PC-9 (cell line): ENCODE data around the gene GNG7. TPM values are rescaled to one million over a fixed set of nuclear protein-coding genes. Genes with fewer than 3 reads are reported as not detected.

Experiments
- BruUV-seq: library from RNA; stranded (reverse); fragments of 400-500 nt; replicated peaks from 2 replicates; lab custom pipeline; 2021; lab: Mats Ljungman, UMichigan
- CTCF ChIA-PET: fragments of 300-600 bp; sonication (Branson Sonifier 250); formaldehyde crosslinking; loops from one replicate; lab custom pipeline; 2022; ENCODE audit warnings: antibody characterized with exemption; lab: Charles Lee
- POLR2A ChIA-PET: fragments of 300-600 bp; sonication (Branson Sonifier 250); formaldehyde crosslinking; loops from one replicate; lab custom pipeline; 2022; ENCODE audit warnings: antibody characterized with exemption; ENCODE audit not compliant: unreplicated experiment; lab: Charles Lee
- DNase-seq, 2 experiments: peaks; one replicate each; pipeline versions ENCODE4 v3.0.0 to v3.0.0-alpha.2; 2015 to 2022; ENCODE audit warnings: mixed read lengths in 1 of 2
- H2AFZ ChIP-seq: fragments of 200-600 bp; sonication (generic); 2 replicates; pipeline ENCODE4 v1.8.1; 2017; ENCODE audit warnings: antibody characterized with exemption
- H3F3A ChIP-seq: fragments of 200-600 bp; sonication (generic); 2 replicates; pipeline ENCODE4 v1.8.1; 2017; ENCODE audit warnings: antibody characterized with exemption, mild to moderate bottlenecking, low read depth; ENCODE audit not compliant: insufficient read depth
- H3K27ac ChIP-seq: fragments of 200-600 bp; sonication (generic); 2 replicates; pipeline ENCODE4 v1.6.1; 2016; ENCODE audit warnings: mixed run types
- H3K27me3 ChIP-seq: fragments of 200-600 bp; sonication (generic); 2 replicates; pipeline ENCODE4 v1.6.1; 2016; ENCODE audit warnings: low read depth, mixed run types; ENCODE audit not compliant: insufficient read depth
- H3K36me3 ChIP-seq: fragments of 200-600 bp; sonication (generic); 2 replicates; pipeline ENCODE4 v1.6.1; 2016; ENCODE audit warnings: low read depth, mixed run types
- H3K4me1 ChIP-seq: fragments of 200-600 bp; sonication (generic); replicated peaks from 2 replicates; pipeline ENCODE4 v1.6.1; 2016; ENCODE audit warnings: mixed run types; ENCODE audit not compliant: insufficient read depth
- H3K4me2 ChIP-seq: fragments of 200-600 bp; sonication (generic); 2 replicates; pipeline ENCODE4 v1.6.1; 2017; ENCODE audit warnings: mixed run types
- H3K4me3 ChIP-seq: fragments of 200-600 bp; sonication (generic); 2 replicates; pipeline ENCODE4 v1.6.1; 2016; ENCODE audit warnings: mixed run types
- H3K79me2 ChIP-seq: fragments of 200-600 bp; sonication (generic); 2 replicates; pipeline ENCODE4 v1.6.1; 2017; ENCODE audit warnings: low read depth, mixed run types
- H3K9me2 ChIP-seq: fragments of 200-600 bp; sonication (generic); 2 replicates; pipeline ENCODE4 v1.8.1; 2017; ENCODE audit warnings: mild to moderate bottlenecking; ENCODE audit not compliant: insufficient read depth
- H3K9me3 ChIP-seq: fragments of 200-600 bp; sonication (generic); 2 replicates; pipeline ENCODE4 v1.8.1; 2016; ENCODE audit warnings: low read depth; ENCODE audit not compliant: insufficient read depth
- H4K20me1 ChIP-seq: fragments of 200-600 bp; sonication (generic); 2 replicates; pipeline ENCODE4 v1.8.1; 2017; ENCODE audit not compliant: insufficient read depth
- CTCF ChIP-seq: fragments of 200-600 bp; sonication (generic); conservative IDR thresholded peaks from 2 replicates; pipeline ENCODE4 v1.6.1; 2017; ENCODE audit warnings: mixed run types, antibody characterized with exemption, mild to moderate bottlenecking, moderate library complexity
- EZH2 ChIP-seq: fragments of 200-600 bp; sonication (generic); IDR thresholded peaks from 2 replicates; pipeline ENCODE4 v1.8.0; 2017; ENCODE audit warnings: antibody characterized with exemption, low read depth
- intact Hi-C: fragments of 100-400 bp; cut with micrococcal nuclease; formaldehyde crosslinking; loops from one replicate; pipeline ENCODE4 v1.10.0; 2022; ENCODE audit not compliant: unreplicated experiment
- total RNA-seq: library from RNA; stranded (reverse); gene quantifications from 2 replicates; pipeline ENCODE4 v1.2.3, GENCODE V29; 2021

The GNG7 gene
- total RNA-seq, 1 experiment from 2014 or later, result 2.8 TPM

GRCh38 chr19:2577722-2578335 is 124.7 kb downstream of the GNG7 start:
- peak overlapping the region; percentile 91 for H3K4me2 ChIP-seq
- no TSS peak for BruUV-seq
- no peaks in the 10 kb centered on the region for H3K27me3 ChIP-seq
- H4K20me1 ChIP-seq, result no peaks in the 10 kb centered on the region
- no peaks in the 10 kb centered on the region for H3K36me3 ChIP-seq
- ChIA-PET POLR2A (interaction anchor here (2.3 kb wide), 2 partner anchors 37 to 101 kb away, joined by 10 to 31 read pairs; partner anchors contain the start of gene GADD45B), CTCF (interaction anchor here (0.7 to 0.8 kb wide), 2 partner anchors 26 to 34 kb away, joined by 3 to 8 read pairs; no protein-coding TSS in a partner anchor)
- no peak for TF ChIP-seq CTCF
- no peak for TF ChIP-seq EZH2
- H3F3A ChIP-seq, result peaks cover 21% of the 10 kb centered on the region
- no peaks in the 10 kb centered on the region for H3K9me2 ChIP-seq
- H3K4me3 ChIP-seq, result peak overlapping the region; percentile 51; the same call in 1 of the 2 replicates
- H2AFZ ChIP-seq, result no peak overlapping the region
- H3K79me2 ChIP-seq, result no peaks in the 10 kb centered on the region
- DNase-seq, result no peak
- intact Hi-C loops, result loop anchor here (5.0 kb wide), 1 partner anchor 81 kb away; no protein-coding TSS in a partner anchor
- no peaks in the 10 kb centered on the region for H3K9me3 ChIP-seq
- H3K4me1 ChIP-seq, result peaks cover 21% of the 10 kb centered on the region
- peak overlapping the region; percentile 90 for H3K27ac ChIP-seq

- Histone ChIP-seq H3K79me2 (no peaks in the 10 kb centered on the region), H3K9me2 (no peaks in the 10 kb centered on the region), H3K4me2 (no peak overlapping the region), H3K36me3 (no peaks in the 10 kb centered on the region), H3K27me3 (no peaks in the 10 kb centered on the region), H3K4me3 (no peak overlapping the region), H2AFZ (no peak overlapping the region), H3K27ac (no peak overlapping the region), H3K9me3 (no peaks in the 10 kb centered on the region), H3K4me1 (peaks cover 25% of the 10 kb centered on the region), H4K20me1 (no peaks in the 10 kb centered on the region), H3F3A (peaks cover 21% of the 10 kb centered on the region)
- no peak for TF ChIP-seq CTCF
- no peak for TF ChIP-seq EZH2
- intact Hi-C loops, result loop anchor here (5.0 kb wide), 1 partner anchor 79 kb away; no protein-coding TSS in a partner anchor
- CTCF ChIA-PET, result no interaction called here
- DNase-seq, result no peak
- POLR2A ChIA-PET, result no interaction called here
- no TSS peak for BruUV-seq
Measured at GRCh38 chr19:2575734-2576481, 126.6 kb downstream of the GNG7 start.

GRCh38 chr19:2574971-2575630 is 127.4 kb downstream of the GNG7 start:
- no peak for DNase-seq
- TF ChIP-seq CTCF (no peak), EZH2 (no peak)
- no peak overlapping the region for H3K4me2 ChIP-seq
- no peaks in the 10 kb centered on the region for H3K36me3 ChIP-seq
- ChIA-PET POLR2A (no interaction called here), CTCF (no interaction called here)
- BruUV-seq, result no TSS peak
- no peak overlapping the region for H3K27ac ChIP-seq
- H2AFZ ChIP-seq, result no peak overlapping the region
- H3K9me3 ChIP-seq, result no peaks in the 10 kb centered on the region
- no peaks in the 10 kb centered on the region for H3K79me2 ChIP-seq
- H3K27me3 ChIP-seq, result no peaks in the 10 kb centered on the region
- no peaks in the 10 kb centered on the region for H4K20me1 ChIP-seq
- intact Hi-C loops, result loop anchor here (5.0 kb wide), 1 partner anchor 78 kb away; no protein-coding TSS in a partner anchor
- H3K9me2 ChIP-seq, result no peaks in the 10 kb centered on the region
- H3K4me1 ChIP-seq, result peaks cover 25% of the 10 kb centered on the region
- no peak overlapping the region for H3K4me3 ChIP-seq
- peaks cover 21% of the 10 kb centered on the region for H3F3A ChIP-seq
